Central memory CD4-positive, alpha-beta T cell (primary cell): ENCODE data around the gene C4B.
"Not testable (repeated sequence)": the region's sequence is repeated elsewhere in the genome, so short reads cannot be mapped to it uniquely, and the experiment has no call there.

Source experiments
- DNase-seq: peaks from one replicate; pipeline ENCODE4 v3.0.0; 2022
- total RNA-seq, 3 experiments: gene quantifications; one replicate each; lab custom pipeline; 2026; lab: John Stamatoyannopoulos, UW

Gene C4B
- total RNA-seq = 0 to 0.44 (median 0.28) reads per million in 3 experiments

DNA sequence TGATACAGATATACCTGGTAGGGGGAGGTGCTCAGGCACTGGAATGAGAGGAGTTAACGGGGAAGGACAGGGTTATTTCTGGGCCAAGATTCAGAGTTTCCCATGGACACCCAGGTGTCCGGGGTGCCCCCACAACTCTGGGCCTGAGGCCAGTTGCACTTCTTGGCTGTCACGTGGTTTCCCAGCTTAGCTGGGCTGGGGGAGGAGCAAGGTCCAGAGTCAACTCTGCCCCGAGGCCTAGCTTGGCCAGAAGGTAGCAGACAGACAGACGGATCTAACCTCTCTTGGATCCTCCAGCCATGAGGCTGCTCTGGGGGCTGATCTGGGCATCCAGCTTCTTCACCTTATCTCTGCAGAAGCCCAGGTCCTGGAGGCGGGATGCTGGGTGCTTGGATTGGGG, at the start of gene C4B:
Gene C4B, plus strand, starts transcription at position 249 of the 400 bp plus-strand sequence. Its CDS starts 51 bp downstream, at position 300.
- not testable (repeated sequence) for DNase-seq

DNA sequence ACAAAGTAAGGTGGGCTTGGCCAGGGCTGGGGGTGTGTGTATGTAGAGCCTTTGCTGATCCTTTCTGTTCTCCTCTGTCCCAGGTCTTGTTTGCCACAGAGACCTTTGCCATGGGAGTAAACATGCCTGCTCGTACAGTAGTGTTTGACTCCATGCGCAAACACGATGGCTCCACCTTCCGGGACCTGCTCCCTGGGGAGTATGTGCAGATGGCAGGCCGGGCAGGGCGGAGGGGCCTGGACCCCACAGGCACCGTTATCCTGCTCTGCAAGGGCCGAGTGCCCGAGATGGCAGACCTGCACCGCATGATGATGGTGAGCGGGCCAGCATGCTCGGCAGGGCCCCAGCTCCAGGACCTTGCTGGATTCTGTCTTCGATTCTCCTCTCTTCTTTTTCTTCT, 48.9 kb upstream of the C4B start:
- DNase-seq = no peak

DNA sequence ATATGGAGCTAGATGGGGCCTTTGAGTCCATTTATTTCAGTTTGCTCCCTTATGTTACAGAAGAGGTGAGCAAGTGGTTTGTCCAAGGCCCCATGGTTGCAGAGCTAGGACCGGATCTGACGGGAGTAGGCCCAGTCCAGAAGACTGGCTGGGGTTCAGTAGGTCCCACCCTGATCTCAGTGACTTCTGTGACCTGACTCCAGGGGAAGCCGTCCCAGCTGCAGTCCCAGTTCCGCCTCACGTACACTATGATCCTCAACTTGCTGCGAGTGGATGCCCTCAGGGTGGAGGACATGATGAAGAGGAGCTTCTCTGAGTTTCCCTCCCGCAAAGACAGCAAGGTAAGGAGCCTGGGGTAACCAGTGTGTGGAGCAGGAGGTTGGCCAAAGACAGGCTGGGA, 48.1 kb upstream of the C4B start:
- DNase-seq = no peak

DNA sequence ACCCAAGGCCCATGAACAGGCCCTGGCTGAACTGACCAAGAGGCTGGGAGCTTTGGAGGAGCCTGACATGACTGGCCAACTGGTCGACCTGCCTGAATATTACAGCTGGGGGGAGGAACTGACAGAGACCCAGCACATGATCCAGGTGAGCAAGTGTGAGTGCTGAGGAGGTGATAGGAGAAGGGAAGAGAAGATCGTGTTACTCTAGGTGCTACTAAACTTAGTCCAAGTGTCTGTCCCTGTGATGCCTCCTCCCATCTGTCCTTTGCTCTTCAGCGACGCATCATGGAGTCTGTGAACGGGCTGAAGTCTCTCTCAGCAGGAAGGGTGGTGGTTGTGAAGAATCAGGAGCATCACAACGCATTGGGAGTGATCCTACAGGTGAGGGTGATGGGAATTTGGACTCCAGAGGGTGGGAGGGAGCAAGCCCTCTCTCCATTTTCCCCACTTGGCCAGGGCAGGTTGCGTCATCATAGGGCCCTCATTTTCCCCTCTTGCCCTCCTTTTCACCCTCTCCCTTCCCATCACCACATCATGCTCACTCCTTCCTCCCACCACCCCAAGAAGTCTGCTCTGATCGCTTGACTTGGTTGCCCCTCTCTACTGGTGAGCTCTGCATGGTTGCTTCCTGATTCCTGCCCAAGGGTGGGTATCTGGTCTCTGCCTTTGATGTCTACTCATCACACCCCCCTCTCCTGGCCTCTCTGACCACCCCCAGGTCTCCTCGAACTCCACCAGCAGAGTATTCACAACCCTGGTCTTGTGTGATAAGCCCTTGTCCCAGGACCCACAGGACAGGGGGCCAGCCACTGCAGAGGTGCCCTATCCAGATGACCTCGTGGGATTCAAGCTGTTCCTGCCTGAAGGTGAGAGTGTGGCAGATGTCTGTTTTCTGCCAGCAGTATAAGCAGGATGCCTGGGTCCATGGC, 47.3 kb upstream of the C4B start:
- no peak for DNase-seq

DNA sequence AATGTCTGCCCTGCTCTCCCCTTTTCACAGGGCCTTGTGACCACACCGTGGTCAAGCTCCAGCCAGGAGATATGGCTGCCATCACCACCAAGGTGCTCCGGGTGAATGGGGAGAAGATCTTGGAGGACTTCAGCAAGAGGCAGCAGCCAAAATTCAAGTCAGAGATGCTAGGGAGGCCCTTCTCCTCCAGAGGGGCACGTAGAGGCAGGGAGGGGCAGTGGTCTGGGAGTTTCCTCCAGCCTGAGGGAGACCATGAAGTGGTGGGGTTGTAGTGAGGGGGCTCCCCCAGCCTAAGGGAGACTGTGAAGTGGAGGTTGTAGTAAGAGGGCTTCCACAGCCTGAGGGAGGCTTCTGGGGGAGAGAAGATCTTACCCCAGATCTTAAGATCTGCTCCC, 46.7 kb upstream of the C4B start:
- no peak for DNase-seq

DNA sequence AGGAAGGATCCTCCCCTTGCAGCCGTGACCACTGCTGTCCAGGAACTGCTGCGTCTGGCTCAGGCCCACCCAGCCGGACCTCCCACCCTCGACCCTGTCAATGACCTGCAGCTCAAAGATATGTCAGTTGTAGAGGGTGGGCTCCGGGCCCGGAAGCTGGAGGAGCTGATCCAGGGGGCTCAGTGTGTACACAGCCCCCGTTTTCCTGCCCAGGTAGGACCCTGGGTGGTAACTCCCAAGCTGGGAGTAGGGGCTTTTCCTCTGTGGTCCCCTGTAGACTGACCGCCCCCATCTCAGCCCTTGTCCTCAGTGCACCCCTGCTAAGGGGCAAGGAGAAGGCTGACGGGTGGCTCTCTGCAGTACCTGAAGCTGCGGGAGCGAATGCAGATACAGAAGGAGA, 46.3 kb upstream of the C4B start:
- no peak for DNase-seq

DNA sequence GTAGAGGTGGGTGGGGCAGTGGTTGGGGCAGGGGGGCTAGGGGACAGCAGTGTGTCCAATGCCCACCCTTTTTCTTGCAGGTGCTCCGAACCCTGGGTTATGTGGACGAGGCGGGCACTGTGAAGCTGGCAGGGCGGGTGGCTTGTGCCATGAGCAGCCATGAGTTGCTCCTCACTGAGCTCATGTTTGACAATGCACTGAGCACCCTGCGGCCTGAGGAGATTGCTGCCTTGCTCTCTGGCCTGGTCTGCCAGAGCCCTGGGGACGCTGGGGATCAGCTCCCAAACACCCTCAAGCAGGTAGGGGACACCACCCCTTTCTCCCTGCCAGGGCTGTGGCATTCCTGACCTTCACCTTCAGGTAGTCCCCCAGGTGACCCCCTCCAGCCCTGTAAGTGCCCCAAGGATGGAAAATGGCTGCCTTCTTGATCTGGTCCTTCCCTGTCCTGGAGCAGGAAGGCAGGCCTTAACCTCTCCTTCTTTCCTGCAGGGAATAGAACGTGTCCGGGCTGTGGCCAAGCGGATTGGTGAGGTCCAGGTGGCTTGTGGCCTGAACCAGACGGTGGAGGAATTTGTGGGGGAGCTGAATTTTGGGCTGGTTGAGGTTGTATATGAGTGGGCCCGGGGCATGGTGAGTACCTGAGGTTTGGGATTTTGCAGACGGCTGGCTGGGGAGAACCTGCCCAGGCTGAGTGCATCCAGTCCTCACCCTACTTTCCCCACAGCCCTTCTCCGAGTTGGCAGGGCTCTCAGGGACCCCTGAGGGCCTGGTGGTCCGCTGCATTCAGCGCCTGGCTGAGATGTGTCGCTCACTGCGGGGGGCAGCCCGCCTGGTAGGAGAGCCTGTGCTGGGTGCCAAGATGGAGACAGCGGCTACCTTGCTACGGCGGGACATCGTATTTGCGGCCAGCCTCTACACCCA, 45.5 kb upstream of the C4B start:
- DNase-seq = no peak

DNA sequence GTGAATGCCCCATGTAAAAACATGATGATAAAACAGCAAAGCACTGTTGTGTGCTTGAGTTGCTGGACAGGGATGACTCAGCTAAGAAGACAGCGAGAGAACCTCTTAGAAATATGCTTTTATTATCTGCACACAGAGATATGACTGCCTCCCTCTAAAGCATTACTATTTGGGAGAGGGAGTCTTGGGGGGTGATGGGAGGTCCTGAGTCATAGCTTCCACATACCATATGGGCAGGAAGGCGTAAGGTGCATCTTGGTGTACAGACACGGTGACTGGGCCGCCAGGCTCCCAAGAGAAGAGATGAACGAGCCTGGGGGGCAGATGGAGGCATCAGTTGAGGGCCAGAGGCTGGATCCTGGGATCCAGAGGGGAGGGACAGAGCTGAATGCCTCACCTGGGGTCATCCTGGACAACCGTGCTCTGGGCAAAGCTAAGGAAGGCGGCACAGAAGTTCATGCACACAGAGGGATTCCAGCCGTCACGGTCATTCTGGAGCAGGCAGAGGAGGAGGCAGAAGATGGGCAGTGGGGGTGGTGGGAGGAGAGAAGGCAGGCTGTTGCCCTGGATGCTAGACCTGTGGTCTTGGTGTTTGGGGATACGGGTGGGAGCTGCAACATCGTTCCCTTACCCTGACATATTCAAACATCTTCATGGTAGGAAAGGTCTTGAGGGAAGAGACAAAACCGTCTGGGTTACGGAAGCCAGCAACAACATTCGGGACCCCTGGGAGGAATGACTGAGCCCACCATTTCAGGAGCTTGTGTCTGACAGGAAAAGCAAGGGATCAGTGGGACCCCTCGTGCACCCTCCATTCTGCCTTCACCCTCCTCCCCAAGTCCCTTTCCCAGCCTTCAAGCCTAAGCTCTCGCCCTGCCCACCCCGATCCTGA, 44.6 kb upstream of the C4B start:
- DNase-seq = no peak

DNA sequence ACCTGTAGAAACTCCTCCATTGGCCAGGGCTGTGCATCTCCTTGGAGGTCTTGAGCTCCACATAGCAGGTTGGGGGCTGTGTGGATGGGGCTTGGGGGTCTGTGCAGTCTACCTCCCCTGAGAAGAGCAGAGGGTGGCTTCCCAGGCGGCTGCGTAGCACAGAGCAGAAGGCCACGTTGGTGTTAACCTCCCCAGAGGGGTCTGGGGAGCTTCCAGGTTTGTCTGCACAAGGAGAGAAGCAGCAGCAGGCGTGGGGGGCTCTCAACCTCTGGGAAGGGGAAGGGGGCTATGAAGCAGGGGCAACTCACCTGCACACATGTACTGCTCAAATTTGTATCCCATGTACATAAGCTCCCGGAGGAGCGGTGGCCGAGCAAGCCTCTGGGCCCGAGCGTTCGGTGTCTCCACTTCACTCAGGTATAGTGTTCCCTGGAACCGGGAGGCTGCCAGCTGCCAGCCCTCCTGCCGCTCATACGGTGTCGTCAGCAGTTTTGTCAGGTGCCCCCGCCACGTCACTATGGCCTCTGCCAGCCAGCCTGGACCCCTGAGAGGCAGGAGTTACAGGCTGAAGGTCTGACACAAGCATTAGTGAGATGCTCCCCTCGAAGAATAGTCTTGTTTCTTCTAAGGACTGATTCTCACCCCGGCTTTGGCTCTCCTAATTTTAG, 43.9 kb upstream of the C4B start:
- DNase-seq = no peak

DNA sequence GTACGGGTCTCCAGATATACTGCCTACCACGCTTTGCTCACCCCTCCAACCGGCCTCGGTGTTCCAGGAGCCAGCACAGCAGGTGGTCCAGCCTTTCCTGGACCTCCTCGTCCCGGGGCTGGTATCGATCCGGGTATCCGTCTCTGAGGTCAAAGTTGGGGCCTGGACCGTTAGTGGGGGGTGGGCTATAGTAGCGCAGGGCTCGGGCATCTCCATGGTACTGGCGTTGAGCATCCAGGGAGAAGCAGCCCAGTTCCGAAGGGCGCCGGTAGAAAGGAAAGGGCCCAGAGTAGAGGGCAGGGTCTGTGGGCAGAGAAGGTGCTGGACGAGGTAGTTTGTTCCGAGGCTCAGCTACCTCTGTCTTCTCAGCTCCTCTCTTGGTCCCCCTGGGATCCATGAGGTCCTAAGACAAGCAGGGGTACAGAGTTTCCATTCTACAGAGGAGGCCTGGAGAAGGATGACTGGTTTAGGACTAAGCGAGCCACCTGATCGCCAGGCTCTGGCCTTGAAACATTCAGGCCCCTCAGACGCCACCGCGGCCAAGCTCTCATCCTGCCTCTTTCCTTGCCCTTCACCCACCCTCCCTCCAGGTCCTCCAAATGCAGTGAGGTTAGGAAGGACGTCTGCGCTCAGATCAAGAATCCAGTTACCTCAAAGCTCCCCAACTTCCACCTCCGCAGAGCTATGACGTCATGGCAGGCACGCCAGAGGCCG, 43.2 kb upstream of the C4B start:
- DNase-seq = no peak

DNA sequence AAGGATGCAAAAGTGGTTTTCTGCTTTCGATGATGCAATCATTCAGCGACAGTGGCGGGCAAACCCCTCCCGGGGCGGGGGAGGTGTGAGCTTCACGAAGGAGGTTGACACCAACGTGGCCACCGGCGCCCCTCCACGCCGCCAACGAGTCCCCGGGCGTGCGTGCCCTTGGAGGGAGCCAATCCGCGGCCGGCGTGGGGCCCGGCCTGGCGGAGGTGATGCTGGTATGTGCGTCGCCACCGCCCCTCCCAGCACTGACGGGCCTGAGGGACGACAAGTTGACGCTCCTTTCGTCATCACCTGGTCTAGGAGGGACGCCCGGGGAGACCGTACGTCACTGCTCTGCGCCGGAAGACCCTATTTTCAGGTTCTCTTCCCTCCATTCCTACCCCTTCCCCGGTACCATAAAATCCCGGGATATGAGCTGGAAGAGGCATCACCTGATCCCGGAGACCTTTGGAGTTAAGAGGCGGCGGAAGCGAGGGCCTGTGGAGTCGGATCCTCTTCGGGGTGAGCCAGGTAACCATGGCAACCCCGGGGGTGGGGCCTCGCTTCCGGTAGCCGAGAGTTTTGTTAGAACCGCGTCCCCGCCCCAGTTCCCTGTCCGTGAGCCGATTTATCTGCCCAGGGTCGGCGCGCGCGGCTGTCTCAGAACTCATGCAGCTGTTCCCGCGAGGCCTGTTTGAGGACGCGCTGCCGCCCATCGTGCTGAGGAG, 42.4 kb upstream of the C4B start, which contains the start of gene DXO:
Gene DXO, minus strand, starts transcription at position 146 of the 716 bp plus-strand sequence. CDS start 463 bp downstream, outside the sequence.
- DNase-seq = peak; percentile 100

DNA sequence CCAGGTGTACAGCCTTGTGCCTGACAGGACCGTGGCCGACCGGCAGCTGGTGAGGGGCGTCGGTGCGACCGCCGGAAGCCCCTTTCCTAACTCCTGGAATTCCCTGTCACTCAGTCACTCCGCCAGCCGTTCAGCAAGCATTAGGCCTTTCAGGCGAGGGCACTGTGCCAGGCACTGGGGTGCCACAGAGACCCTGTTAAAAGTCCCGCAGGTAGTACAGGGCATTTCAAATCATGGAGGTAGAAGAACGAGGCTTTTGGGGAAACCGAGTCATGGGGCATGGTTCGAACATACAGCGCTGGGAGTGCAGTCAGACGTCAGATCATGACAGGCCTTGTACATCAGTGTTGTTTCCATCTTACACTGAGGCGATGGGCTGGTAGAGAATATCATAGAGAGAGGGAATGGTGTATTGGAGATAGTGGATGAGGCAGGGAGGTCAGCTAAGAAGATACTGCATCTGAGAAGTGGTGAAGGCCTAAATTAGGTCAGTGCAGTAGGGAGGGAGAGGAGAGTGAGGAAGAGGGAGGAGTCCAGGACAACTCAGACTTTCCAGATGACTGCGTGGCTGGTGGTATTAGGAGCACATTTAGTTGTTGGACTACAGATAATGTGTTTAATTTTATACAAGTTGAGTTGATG, 41.8 kb upstream of the C4B start:
- DNase-seq = no peak

DNA sequence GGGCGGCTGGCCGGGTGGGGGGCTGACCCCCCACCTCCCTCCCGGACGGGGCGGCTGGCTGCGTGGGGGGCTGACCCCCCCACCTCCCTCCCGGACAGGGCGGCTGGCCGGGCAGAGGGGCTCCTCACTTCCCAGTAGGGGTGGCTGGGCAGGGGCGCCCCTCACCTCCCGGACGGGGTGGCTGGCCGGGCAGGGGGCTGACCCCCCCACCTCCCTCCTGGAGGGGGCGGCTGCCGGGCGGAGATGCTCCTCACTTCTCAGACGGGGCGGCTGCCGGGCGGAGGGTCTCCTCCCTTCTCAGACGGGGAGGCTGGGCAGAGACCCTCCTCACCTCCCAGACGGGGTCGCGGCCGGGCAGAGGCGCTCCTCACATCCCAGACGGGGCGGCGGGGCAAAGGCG, 38.5 kb upstream of the C4B start:
- not testable (repeated sequence) for DNase-seq

DNA sequence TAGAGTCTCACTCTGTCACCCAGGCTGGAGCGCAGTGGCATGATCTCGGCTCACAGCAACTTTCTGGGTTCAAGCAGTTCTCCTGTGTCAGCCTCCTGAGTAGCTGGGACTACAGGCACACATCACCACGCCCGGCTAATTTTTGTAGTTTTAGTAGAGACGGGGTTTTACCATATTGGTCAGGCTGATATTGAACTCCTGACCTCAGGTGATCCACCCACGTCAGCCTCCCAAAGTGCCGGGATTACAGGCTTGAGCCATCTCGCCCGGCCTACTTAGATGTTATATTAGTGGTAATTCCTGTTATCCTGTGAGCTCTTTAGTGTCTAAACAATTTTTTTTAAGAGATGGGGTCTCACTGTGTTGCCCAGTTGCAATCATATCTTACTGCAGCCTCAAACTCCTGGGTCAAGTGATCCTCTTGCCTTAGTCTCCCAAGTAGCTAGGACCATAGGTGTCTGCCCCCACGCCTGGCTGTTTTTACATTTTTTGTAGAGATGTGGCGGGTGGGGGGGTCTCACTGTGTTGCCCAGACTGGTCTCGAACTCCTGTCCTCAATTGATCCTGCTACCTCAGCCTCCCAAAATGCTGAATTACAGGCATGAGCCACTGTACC, 36.7 kb upstream of the C4B start:
- DNase-seq = no peak

DNA sequence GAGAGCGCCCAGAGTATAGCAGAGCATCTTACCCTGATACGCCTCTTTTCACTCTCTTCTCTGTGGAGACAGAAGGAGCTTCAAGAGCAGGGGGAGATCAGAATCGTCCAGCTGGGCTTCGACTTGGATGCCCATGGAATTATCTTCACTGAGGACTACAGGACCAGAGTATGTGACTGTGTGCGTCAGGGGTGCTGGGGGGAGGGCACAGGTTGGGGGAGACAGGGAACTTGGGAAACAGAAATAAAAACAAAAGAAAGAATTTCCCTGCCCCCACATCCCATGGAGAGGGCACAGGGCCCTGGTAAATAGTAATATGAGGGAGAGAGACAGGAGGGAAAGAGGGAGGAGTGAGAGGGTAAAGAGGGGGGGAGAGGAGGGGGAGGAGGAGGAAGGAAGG, 35.8 kb upstream of the C4B start:
- DNase-seq = no peak

DNA sequence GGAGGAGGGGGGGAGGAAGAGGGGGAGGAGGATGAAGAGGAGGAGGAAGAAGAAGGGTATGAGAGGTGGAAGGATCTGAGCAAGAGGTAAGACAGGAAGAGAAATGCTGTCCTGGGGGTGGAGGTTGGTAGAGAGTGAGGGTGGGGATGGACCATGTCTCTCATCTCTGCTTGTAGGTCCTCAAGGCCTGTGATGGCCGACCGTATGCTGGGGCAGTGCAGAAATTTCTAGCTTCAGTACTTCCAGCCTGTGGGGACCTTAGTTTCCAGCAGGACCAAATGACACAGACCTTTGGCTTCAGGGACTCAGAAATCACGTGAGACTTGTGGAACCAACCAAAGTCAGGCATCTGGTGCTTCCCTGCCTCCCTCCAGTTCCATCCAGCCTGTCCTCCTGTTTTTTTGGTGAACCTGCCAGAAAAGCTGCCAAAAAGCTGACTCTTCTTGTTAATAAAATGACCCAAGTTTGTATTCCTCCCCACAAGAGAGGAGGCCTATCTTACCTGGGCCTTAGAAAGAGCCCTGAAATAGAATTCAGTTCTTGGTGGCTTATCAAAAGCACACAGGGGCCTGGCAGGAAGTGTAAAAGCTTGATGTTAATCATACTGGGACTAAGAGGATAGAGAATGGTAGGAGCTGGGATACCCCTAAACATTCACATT, 35.2 kb upstream of the C4B start:
- DNase-seq = no peak

DNA sequence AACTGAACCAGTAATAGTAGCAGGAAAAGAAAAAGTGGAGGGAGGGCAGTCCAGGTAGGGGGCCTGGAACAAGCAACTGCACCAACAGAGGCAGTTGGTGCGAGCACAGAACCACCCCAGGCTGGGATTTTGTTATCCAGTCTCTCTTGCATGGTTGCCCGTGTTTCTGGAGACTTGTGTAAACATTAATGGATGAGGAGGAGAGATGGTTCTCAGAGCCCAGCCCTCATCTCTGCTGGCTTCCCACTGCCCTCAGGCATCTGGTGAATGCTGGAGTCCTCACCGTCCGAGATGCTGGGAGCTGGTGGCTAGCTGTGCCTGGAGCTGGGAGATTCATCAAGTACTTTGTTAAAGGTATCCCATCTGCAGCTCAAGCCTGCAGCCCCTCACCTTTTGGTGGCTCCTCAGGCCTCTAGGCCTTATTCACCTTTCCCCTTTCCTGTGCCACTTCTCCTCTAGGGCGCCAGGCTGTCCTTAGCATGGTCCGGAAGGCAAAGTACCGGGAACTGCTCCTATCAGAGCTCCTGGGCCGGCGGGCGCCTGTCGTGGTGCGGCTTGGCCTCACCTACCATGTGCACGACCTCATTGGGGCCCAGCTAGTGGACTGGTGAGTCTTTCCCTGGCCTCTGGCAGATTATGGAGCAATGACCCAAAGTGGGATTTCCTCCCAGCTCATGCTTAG, 34.3 kb upstream of the C4B start:
- not testable (repeated sequence) for DNase-seq

DNA sequence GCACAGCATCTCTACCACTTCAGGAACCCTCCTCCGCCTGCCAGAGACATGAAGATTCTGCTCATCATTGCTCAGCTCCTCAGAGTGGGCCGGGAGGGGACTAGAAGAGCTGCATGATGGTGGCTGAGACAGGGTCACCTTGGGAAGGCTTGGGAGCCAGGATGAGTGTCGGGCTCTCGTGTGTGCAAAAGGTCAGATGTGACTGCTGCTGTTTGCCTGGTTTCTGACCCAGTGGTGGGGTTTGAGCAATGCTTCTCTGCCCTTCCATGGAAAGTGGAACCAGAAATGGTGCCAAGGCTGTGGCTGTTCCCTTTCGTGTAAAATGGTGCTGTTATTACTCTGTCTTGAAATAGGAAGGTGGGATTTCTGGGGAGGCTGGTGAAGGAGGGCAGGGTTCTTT, 33.6 kb upstream of the C4B start:
- not testable (repeated sequence) for DNase-seq
